WTC11 (cell line): ENCODE measurements around the gene SLC49A3.

Source experiments
- CTCF ChIP-seq: fragments of 200-600 bp; IDR thresholded peaks from 2 replicates; pipeline ENCODE4 v1.8.0; 2022; ENCODE audit warnings: antibody characterized with exemption
- GABPB1 ChIP-seq: sonication (generic); formaldehyde crosslinking; IDR thresholded peaks from 2 replicates; pipeline ENCODE4 v1.8.1; 2023; ENCODE audit warnings: mild to moderate bottlenecking, missing genetic modification reagents
- HMGA2 ChIP-seq: fragments of 250-450 bp; sonication (Bioruptor Pico); IDR thresholded peaks from 2 replicates; pipeline ENCODE4 v1.4.0; 2021; ENCODE audit warnings: mild to moderate bottlenecking, moderate library complexity
- RORB ChIP-seq: fragments of 250-450 bp; sonication (Bioruptor Pico); IDR thresholded peaks from 2 replicates; pipeline ENCODE4 v1.9.0; 2021; ENCODE audit warnings: mild to moderate bottlenecking
- SP1 ChIP-seq: sonication (generic); formaldehyde crosslinking; conservative IDR thresholded peaks from 2 replicates; pipeline ENCODE4 v1.8.1; 2022; ENCODE audit warnings: missing genetic modification reagents
- TF ChIP-seq, protein P1 (sequence below): sonication (generic); formaldehyde crosslinking; IDR thresholded peaks from 2 replicates; pipeline ENCODE4 v1.8.0; 2023; ENCODE audit warnings: missing genetic modification reagents, mild to moderate bottlenecking, borderline replicate concordance

- TF ChIP-seq RORB (CRISPR knock-in tag): no peak
- TF ChIP-seq, protein P1, sequence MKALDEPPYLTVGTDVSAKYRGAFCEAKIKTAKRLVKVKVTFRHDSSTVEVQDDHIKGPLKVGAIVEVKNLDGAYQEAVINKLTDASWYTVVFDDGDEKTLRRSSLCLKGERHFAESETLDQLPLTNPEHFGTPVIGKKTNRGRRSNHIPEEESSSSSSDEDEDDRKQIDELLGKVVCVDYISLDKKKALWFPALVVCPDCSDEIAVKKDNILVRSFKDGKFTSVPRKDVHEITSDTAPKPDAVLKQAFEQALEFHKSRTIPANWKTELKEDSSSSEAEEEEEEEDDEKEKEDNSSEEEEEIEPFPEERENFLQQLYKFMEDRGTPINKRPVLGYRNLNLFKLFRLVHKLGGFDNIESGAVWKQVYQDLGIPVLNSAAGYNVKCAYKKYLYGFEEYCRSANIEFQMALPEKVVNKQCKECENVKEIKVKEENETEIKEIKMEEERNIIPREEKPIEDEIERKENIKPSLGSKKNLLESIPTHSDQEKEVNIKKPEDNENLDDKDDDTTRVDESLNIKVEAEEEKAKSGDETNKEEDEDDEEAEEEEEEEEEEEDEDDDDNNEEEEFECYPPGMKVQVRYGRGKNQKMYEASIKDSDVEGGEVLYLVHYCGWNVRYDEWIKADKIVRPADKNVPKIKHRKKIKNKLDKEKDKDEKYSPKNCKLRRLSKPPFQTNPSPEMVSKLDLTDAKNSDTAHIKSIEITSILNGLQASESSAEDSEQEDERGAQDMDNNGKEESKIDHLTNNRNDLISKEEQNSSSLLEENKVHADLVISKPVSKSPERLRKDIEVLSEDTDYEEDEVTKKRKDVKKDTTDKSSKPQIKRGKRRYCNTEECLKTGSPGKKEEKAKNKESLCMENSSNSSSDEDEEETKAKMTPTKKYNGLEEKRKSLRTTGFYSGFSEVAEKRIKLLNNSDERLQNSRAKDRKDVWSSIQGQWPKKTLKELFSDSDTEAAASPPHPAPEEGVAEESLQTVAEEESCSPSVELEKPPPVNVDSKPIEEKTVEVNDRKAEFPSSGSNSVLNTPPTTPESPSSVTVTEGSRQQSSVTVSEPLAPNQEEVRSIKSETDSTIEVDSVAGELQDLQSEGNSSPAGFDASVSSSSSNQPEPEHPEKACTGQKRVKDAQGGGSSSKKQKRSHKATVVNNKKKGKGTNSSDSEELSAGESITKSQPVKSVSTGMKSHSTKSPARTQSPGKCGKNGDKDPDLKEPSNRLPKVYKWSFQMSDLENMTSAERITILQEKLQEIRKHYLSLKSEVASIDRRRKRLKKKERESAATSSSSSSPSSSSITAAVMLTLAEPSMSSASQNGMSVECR: no peak
- TF ChIP-seq CTCF: no peak
- TF ChIP-seq HMGA2 (CRISPR knock-in tag): no peak
- TF ChIP-seq SP1 (CRISPR knock-in tag): no peak
- TF ChIP-seq GABPB1: no peak
Measured at GRCh38 chr4:636628-637159, 52.3 kb downstream of the SLC49A3 start.
